ENCODE results near the gene ERBB2. TPM values are rescaled to one million over a fixed set of nuclear protein-coding genes. Genes with fewer than 3 reads are reported as not detected.
A peak's percentile ranks its signal among the peaks of the same experiment; 100 is the strongest.

ERBB2 gene
- total and polyA plus RNA-seq, 2 of the 13 experiments (the other 11 are each of a cell fraction or from before 2014, with no cell fraction given) = 57.7 to 64.1 TPM

DNA sequence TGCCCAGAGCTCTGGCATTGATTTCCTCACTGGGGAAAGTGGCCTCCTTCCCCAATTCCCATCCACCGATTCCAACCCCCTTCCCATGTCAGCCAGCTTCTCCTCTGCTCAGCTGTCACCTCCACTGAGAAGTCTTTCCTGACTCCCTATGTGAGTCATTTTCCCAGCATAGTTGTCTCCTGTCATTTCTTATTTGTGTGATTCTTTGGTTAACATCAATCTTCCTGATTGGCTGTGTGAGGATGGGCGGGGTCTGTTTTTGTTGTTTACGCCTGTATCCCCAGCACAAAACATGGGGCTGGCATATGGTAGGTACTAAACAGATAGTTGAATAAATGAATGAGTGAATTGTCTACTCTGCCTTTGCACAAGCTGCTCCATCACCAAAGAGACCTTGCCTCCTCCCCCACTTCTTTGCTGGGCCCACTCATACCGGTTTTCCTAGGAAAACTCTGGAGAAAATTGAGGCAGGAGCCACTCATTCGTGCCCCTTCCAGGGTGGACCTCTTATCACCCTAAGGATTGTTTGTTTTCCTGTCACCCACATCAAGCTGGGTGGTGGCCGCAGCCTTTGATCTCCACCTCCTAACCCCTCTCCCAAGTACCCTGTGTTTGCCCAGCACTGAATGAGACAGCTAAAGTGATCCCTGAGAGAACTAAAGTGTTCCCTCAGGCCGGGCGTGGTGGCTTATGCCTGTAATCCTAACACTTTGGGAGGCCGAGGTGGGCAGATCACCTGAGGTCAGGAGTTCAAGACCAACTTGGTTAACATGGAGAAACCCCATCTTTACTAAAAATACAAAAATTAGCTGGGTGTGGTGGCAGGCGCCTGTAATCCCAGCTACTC, 36.7 kb downstream of the ERBB2 start (continued):
- TF ChIP-seq, protein P1, sequence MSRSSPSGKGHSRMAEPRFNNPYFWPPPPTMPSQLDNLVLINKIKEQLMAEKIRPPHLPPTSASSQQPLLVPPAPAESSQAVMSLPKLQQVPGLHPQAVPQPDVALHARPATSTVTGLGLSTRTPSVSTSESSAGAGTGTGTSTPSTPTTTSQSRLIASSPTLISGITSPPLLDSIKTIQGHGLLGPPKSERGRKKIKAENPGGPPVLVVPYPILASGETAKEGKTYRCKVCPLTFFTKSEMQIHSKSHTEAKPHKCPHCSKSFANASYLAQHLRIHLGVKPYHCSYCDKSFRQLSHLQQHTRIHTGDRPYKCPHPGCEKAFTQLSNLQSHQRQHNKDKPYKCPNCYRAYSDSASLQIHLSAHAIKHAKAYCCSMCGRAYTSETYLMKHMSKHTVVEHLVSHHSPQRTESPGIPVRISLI (CRISPR knock-in tag; IDR thresholded peaks at IDR 0.05; ENCODE audit: borderline replicate concordance) = no peak
- TF ChIP-seq ZBTB7B (CRISPR knock-in tag; IDR thresholded peaks at IDR 0.05) = peak; percentile 89
- TF ChIP-seq ZNF143 (CRISPR knock-in tag; IDR thresholded peaks at IDR 0.05) = 0 out of 2 replicates have a peak, but pooled peaks have one; percentile 35
- TF ChIP-seq BCL6 (CRISPR knock-in tag; IDR thresholded peaks at IDR 0.05) = peak; percentile 73
- TF ChIP-seq RNF2 (conservative IDR thresholded peaks at IDR 0.05; ENCODE audit: low read depth) = no peak
- TF ChIP-seq ARID2 (CRISPR knock-in tag; IDR thresholded peaks at IDR 0.05; ENCODE audit: borderline replicate concordance) = no peak
- TF ChIP-seq ZNF674 (CRISPR knock-in tag; IDR thresholded peaks at IDR 0.05; ENCODE audit: low read depth) = no peak
- no peak; the same call in 1 of the 2 replicates for TF ChIP-seq AKAP8 (CRISPR knock-in tag; IDR thresholded peaks at IDR 0.05)
- TF ChIP-seq, protein P2, sequence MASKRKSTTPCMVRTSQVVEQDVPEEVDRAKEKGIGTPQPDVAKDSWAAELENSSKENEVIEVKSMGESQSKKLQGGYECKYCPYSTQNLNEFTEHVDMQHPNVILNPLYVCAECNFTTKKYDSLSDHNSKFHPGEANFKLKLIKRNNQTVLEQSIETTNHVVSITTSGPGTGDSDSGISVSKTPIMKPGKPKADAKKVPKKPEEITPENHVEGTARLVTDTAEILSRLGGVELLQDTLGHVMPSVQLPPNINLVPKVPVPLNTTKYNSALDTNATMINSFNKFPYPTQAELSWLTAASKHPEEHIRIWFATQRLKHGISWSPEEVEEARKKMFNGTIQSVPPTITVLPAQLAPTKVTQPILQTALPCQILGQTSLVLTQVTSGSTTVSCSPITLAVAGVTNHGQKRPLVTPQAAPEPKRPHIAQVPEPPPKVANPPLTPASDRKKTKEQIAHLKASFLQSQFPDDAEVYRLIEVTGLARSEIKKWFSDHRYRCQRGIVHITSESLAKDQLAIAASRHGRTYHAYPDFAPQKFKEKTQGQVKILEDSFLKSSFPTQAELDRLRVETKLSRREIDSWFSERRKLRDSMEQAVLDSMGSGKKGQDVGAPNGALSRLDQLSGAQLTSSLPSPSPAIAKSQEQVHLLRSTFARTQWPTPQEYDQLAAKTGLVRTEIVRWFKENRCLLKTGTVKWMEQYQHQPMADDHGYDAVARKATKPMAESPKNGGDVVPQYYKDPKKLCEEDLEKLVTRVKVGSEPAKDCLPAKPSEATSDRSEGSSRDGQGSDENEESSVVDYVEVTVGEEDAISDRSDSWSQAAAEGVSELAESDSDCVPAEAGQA (IDR thresholded peaks at IDR 0.05; ENCODE audit: low read depth) = no peak
- TF ChIP-seq, protein P2 (CRISPR knock-in tag; IDR thresholded peaks at IDR 0.05; ENCODE audit: borderline replicate concordance) = no peak
- TF ChIP-seq CEBPG (CRISPR knock-in tag; IDR thresholded peaks at IDR 0.05) = no peak; the same call in 1 of the 2 replicates
- no peak for TF ChIP-seq ZNF546 (CRISPR knock-in tag; conservative IDR thresholded peaks at IDR 0.05)
- TF ChIP-seq KLF13 (CRISPR knock-in tag; IDR thresholded peaks at IDR 0.05) = no peak
- peak; percentile 94 for TF ChIP-seq GATAD2A (CRISPR knock-in tag; IDR thresholded peaks at IDR 0.05)
- peak; percentile 51; the same call in 1 of the 2 replicates for TF ChIP-seq ZNF652 (CRISPR knock-in tag; IDR thresholded peaks at IDR 0.05; ENCODE audit: borderline replicate concordance, low read depth)
- no peak for TF ChIP-seq KLF12 (CRISPR knock-in tag; IDR thresholded peaks at IDR 0.05; ENCODE audit: borderline replicate concordance)
- TF ChIP-seq, protein P3, sequence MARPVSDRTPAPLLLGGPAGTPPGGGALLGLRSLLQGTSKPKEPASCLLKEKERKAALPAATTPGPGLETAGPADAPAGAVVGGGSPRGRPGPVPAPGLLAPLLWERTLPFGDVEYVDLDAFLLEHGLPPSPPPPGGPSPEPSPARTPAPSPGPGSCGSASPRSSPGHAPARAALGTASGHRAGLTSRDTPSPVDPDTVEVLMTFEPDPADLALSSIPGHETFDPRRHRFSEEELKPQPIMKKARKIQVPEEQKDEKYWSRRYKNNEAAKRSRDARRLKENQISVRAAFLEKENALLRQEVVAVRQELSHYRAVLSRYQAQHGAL (CRISPR knock-in tag; IDR thresholded peaks at IDR 0.05; ENCODE audit: not compliant biosample characterization) = no peak
- TF ChIP-seq, protein P4, sequence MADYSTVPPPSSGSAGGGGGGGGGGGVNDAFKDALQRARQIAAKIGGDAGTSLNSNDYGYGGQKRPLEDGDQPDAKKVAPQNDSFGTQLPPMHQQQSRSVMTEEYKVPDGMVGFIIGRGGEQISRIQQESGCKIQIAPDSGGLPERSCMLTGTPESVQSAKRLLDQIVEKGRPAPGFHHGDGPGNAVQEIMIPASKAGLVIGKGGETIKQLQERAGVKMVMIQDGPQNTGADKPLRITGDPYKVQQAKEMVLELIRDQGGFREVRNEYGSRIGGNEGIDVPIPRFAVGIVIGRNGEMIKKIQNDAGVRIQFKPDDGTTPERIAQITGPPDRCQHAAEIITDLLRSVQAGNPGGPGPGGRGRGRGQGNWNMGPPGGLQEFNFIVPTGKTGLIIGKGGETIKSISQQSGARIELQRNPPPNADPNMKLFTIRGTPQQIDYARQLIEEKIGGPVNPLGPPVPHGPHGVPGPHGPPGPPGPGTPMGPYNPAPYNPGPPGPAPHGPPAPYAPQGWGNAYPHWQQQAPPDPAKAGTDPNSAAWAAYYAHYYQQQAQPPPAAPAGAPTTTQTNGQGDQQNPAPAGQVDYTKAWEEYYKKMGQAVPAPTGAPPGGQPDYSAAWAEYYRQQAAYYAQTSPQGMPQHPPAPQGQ (CRISPR knock-in tag; IDR thresholded peaks at IDR 0.05; ENCODE audit: borderline replicate concordance) = 0 out of 2 replicates have a peak, but pooled peaks have one; percentile 63
- TF ChIP-seq ZKSCAN1 (IDR thresholded peaks at IDR 0.05; ENCODE audit: low read length) = no peak
- no peak for TF ChIP-seq ZNF570 (CRISPR knock-in tag; IDR thresholded peaks at IDR 0.05; ENCODE audit: borderline replicate concordance)
- TF ChIP-seq ZFP90 (CRISPR knock-in tag; IDR thresholded peaks at IDR 0.05; ENCODE audit: borderline replicate concordance) = no peak
